ENCODE data around the gene MYO15B.

The MYO15B gene

GRCh38 chr17:75558666-75559530 is 28.7 kb upstream of the MYO15B start:
- DNase-seq: no peak

- DNase-seq: no peak
These were observed 27.6 kb upstream of the MYO15B start for GRCh38 chr17:75559958-75560533.

GRCh38 chr17:75561927-75562603 is 25.5 kb upstream of the MYO15B start:
- no peak for DNase-seq

GRCh38 chr17:75563063-75563758 is 24.4 kb upstream of the MYO15B start:
- DNase-seq: no peak

- DNase-seq: no peak
These were observed 23.4 kb upstream of the MYO15B start for GRCh38 chr17:75564195-75564594.

- no peak for DNase-seq
These were observed 22.5 kb upstream of the MYO15B start for GRCh38 chr17:75565066-75565465.

- DNase-seq: no peak
These were observed 22.0 kb upstream of the MYO15B start for GRCh38 chr17:75565618-75566017.

GRCh38 chr17:75566416-75566815 is 21.2 kb upstream of the MYO15B start:
- DNase-seq: no peak

GRCh38 chr17:75566834-75567233 is 20.8 kb upstream of the MYO15B start:
- no peak for DNase-seq

- no peak for DNase-seq
These were observed 19.0 kb upstream of the MYO15B start for GRCh38 chr17:75568412-75569255.

GRCh38 chr17:75570034-75570676 is 17.4 kb upstream of the MYO15B start:
- DNase-seq: no peak

- DNase-seq: no peak
These were observed 16.8 kb upstream of the MYO15B start for GRCh38 chr17:75570772-75571171.

- DNase-seq: no peak
These were observed 16.3 kb upstream of the MYO15B start for GRCh38 chr17:75571197-75571884.

- DNase-seq: no peak
These were observed 15.8 kb upstream of the MYO15B start for GRCh38 chr17:75571885-75572215.

- no peak for DNase-seq
These were observed 14.7 kb upstream of the MYO15B start for GRCh38 chr17:75572713-75573539.

- DNase-seq: no peak
These were observed 14.1 kb upstream of the MYO15B start for GRCh38 chr17:75573540-75573957.

GRCh38 chr17:75573994-75574393 is 13.6 kb upstream of the MYO15B start:
- DNase-seq: no peak

GRCh38 chr17:75574404-75575036 is 13.1 kb upstream of the MYO15B start:
- no peak for DNase-seq

GRCh38 chr17:75575197-75575596 is 12.4 kb upstream of the MYO15B start:
- no peak for DNase-seq

GRCh38 chr17:75575728-75576127 is 11.9 kb upstream of the MYO15B start:
- DNase-seq: no peak
